Activated CD8-positive, alpha-beta memory T cell treated with anti-CD3 and anti-CD28 coated beads, Interleukin-2, amount 50 U/mL, for 48 hours (primary cell): ENCODE measurements around the gene BUD13.

ENCODE experiments used
- DNase-seq: peaks from one replicate; pipeline ENCODE4 v3.0.0-alpha.2; 2020

Gene BUD13

GRCh38 chr11:116712428-116712827 lies 60.4 kb downstream of the BUD13 start:
- DNase-seq = no peak

GRCh38 chr11:116710762-116711161 lies 62.0 kb downstream of the BUD13 start:
- DNase-seq = no peak

- no peak for DNase-seq
Measured at GRCh38 chr11:116710001-116710674, 62.6 kb downstream of the BUD13 start.

GRCh38 chr11:116707746-116708145 lies 65.0 kb downstream of the BUD13 start:
- DNase-seq = no peak

- no peak for DNase-seq
Measured at GRCh38 chr11:116707161-116707629, 65.6 kb downstream of the BUD13 start.

GRCh38 chr11:116703421-116703820 lies 69.4 kb downstream of the BUD13 start:
- no peak for DNase-seq

- no peak for DNase-seq
Measured at GRCh38 chr11:116702772-116703385, 69.9 kb downstream of the BUD13 start.

- DNase-seq = no peak
Measured at GRCh38 chr11:116701876-116702275, 70.9 kb downstream of the BUD13 start.

- peak; percentile 23 for DNase-seq
Measured at GRCh38 chr11:116701297-116701801, 71.4 kb downstream of the BUD13 start.

- peak; percentile 15 for DNase-seq
Measured at GRCh38 chr11:116700586-116701220, 72.1 kb downstream of the BUD13 start.
